GM12892 (cell line): ENCODE measurements around the gene NPHP1.

Experiments used
- POLR2A ChIP-seq: IDR thresholded peaks from 2 replicates; pipeline ENCODE4 v1.6.1; 2011; ENCODE audit warnings: low read depth, low read length, control low read depth
- TAF1 ChIP-seq: IDR thresholded peaks from 2 replicates; pipeline ENCODE4 v1.6.1; 2011; ENCODE audit warnings: low read depth, mild to moderate bottlenecking, control low read depth, low read length, borderline replicate concordance

- TF ChIP-seq TAF1, result no peak
- no peak for TF ChIP-seq POLR2A
These were observed 11.4 kb upstream of the NPHP1 start for GRCh38 chr2:110216199-110216598.
